HFFc6 (cell line): ENCODE data around the gene AHCYL1. TPM values are rescaled to one million over a fixed set of nuclear protein-coding genes. Genes with fewer than 3 reads are reported as not detected.

Experiments used
- DNase-seq: peaks from one replicate; pipeline ENCODE4 v3.0.0-alpha.2; 2018
- H3K27ac Mint-ChIP-seq: 2 replicates; pipeline ENCODE4 v1.8.0; 2020; ENCODE audit warnings: mild to moderate bottlenecking, mixed read lengths
- H3K27me3 Mint-ChIP-seq: 2 replicates; pipeline ENCODE4 v1.8.0; 2021; ENCODE audit warnings: mild to moderate bottlenecking, moderate library complexity, mixed read lengths; ENCODE audit not compliant: insufficient read depth
- H3K36me3 Mint-ChIP-seq: 2 replicates; pipeline ENCODE4 v1.8.0; 2021; ENCODE audit warnings: low read depth, mixed read lengths
- H3K4me1 Mint-ChIP-seq: 2 replicates; pipeline ENCODE4 v1.8.0; 2020; ENCODE audit warnings: low read depth, mixed read lengths
- H3K4me3 Mint-ChIP-seq: 2 replicates; pipeline ENCODE4 v1.8.0; 2020; ENCODE audit warnings: mild to moderate bottlenecking, moderate library complexity, mixed read lengths
- H3K9me3 Mint-ChIP-seq: 2 replicates; pipeline ENCODE4 v1.8.0; 2020; ENCODE audit warnings: mild to moderate bottlenecking, mixed read lengths
- total RNA-seq, 6 experiments: library from RNA; stranded (reverse); fragmentation: NEBNext Ultra II Directional; extraction: Animal tissue kit (Norgen Biotek cat#: 25700); gene quantifications; 2 replicates in 1 of 6; 3 replicates in 5 of 6; pipeline ENCODE4 v1.2.3, GENCODE V29; 2021
- TF ChIP-seq, protein P1 (sequence below): fragments of 200-600 bp; sonication (generic); IDR thresholded peaks from 2 replicates; pipeline ENCODE4 v1.5.0; 2021; ENCODE audit warnings: antibody characterized with exemption, mild to moderate bottlenecking

The AHCYL1 gene
- total RNA-seq, 6 experiments from 2014 or later = 73.4 to 87.1 (median 74.7) TPM

DNA sequence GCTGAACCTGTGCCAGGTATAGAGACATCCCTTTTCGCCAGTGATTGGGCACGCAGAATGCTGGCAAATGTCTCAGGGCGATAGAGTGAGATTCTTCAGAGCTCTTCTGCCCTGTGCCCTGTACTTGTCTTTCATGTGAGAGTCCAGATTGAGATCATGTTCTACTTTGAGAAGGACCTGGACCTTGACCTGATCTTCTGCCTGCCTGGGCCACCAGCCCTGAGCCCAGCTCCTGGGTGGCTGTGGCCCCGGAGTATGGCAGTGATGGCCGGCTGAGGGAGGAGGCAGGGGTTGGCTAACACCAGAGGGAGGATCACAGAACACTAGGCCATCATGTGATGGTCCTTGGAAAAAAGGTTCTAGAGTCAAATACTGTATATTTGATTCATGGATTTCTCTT lies 63.7 kb downstream of the AHCYL1 start:
- peaks cover 58% of the 10 kb centered on the region for H3K36me3 Mint-ChIP-seq

DNA sequence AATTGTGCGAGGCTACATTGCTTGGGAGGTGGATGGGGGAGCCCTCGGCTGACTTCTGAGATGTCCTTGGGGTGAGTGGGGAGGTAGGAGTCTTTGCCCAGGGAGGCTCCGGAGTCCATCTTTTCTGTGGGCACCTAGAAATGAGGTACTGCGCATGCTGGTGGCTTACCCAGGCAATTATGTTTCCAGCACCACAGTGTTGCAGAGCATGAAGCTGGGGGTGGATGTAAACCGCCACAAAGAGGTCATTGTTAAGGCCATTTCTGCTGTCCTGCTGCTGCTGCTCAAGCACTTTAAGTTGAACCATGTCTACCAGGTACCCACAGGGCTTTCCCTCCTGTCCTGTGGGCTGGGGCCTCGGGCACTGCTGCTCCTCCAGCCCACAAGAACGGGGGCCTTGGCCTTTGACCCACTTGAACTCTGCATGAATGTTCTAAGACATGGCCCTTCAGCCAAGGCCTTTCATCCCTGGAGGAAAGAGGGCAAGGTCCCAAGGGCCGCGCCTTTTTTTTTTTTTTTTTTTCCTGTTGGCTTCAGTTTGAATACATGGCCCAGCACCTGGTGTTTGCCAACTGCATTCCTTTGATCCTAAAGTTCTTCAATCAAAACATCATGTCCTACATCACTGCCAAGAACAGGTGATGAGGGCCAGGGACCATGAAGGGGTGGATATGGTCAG lies 64.5 kb downstream of the AHCYL1 start:
- Mint-ChIP-seq H3K4me3 (no peak overlapping the region), H3K9me3 (no peaks in the 10 kb centered on the region), H3K27ac (peak overlapping the region; percentile 90; the same call in 1 of the 2 replicates), H3K4me1 (peaks cover 60% of the 10 kb centered on the region), H3K36me3 (peaks cover 62% of the 10 kb centered on the region), H3K27me3 (peaks cover 4% of the 10 kb centered on the region)
- no peak for DNase-seq
- TF ChIP-seq, protein P1, sequence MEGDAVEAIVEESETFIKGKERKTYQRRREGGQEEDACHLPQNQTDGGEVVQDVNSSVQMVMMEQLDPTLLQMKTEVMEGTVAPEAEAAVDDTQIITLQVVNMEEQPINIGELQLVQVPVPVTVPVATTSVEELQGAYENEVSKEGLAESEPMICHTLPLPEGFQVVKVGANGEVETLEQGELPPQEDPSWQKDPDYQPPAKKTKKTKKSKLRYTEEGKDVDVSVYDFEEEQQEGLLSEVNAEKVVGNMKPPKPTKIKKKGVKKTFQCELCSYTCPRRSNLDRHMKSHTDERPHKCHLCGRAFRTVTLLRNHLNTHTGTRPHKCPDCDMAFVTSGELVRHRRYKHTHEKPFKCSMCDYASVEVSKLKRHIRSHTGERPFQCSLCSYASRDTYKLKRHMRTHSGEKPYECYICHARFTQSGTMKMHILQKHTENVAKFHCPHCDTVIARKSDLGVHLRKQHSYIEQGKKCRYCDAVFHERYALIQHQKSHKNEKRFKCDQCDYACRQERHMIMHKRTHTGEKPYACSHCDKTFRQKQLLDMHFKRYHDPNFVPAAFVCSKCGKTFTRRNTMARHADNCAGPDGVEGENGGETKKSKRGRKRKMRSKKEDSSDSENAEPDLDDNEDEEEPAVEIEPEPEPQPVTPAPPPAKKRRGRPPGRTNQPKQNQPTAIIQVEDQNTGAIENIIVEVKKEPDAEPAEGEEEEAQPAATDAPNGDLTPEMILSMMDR = no peak

More for the DNA sequence above, 63.7 kb downstream of the AHCYL1 start:
- H3K4me1 Mint-ChIP-seq = peaks cover 51% of the 10 kb centered on the region
- peak overlapping the region; percentile 32; the same call in 1 of the 2 replicates for H3K27ac Mint-ChIP-seq
- TF ChIP-seq, protein P1 = no peak
- H3K27me3 Mint-ChIP-seq = peaks cover 4% of the 10 kb centered on the region
- H3K4me3 Mint-ChIP-seq = no peak overlapping the region
- no peaks in the 10 kb centered on the region for H3K9me3 Mint-ChIP-seq
- no peak for DNase-seq

DNA sequence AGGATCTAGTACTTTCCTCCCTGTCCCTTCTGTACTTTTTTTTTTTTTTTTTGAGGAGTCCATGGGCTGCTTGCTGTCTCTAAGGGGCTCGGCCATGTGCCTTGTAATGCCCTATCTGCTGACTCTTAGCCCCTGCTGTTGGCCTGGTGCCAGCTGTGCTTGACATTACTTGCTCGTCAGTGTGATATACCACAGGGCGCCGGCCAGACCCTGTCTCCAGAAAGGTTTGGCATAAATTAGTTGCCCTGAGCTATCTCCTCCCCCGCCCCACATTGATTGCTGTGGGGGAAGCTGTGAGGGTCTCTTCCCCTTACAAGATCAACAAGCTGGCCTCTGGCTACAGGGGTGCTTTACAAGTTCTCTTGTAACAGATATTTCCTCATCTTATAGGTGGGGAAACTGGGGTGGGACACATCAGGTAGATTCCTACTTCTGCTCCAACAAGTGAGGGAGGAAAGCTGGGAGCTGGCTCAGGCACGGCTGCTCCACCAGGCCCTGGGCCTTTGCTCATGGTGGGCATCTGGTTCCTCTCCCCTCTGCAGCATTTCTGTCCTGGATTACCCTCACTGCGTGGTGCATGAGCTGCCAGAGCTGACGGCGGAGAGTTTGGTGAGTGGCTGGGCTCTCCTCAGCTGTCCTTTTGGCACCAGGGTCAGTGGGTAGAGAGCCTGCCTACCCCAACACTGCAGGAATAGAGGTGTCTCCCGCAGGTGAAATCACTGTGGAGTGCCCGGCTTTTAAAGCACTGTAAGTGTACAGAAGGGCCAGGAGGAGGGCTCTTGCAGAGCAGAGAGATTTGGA lies 65.4 kb downstream of the AHCYL1 start:
- Mint-ChIP-seq H3K4me1 (peaks cover 69% of the 10 kb centered on the region), H3K27ac (peak overlapping the region; percentile 90), H3K4me3 (no peak overlapping the region), H3K36me3 (peaks cover 58% of the 10 kb centered on the region), H3K9me3 (no peaks in the 10 kb centered on the region), H3K27me3 (peaks cover 4% of the 10 kb centered on the region)
- DNase-seq = no peak
- TF ChIP-seq, protein P1 = no peak

DNA sequence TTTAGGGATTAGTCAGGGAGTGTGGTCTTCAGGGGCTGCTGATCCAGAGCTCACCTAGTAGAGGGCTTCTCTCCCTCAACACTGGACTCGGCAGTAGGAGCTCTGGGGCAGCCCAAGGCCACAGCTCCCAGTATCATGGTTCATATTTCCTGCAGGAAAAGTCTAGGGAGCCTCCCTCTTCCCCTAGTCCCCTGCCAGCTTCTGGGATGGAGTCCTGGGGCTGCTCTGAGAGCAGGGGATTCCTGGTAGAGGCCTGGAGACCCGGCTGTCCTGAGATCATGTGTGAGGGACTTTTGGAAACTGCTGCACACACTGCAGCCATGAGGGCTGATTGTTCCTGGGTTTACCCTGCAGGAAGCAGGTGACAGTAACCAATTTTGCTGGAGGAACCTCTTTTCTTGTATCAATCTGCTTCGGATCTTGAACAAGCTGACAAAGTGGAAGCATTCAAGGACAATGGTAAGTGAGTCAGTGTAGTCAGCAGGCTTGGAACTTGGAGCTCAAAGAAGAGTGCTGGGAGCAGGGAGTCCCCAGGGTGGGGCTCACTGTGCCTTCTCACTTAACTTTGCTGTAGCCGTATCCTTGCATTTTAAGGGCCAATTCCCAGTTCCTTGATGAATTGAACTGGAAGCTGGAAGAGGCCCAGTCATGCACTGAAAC lies 66.2 kb downstream of the AHCYL1 start:
- H3K4me1 Mint-ChIP-seq = peaks cover 76% of the 10 kb centered on the region
- TF ChIP-seq, protein P1 = no peak
- H3K27ac Mint-ChIP-seq = peak overlapping the region; percentile 90
- no peaks in the 10 kb centered on the region for H3K9me3 Mint-ChIP-seq
- peak; percentile 60 for DNase-seq
- H3K4me3 Mint-ChIP-seq = peak overlapping the region; percentile 9; the same call in 1 of the 2 replicates
- H3K36me3 Mint-ChIP-seq = peaks cover 60% of the 10 kb centered on the region
- peaks cover 4% of the 10 kb centered on the region for H3K27me3 Mint-ChIP-seq

DNA sequence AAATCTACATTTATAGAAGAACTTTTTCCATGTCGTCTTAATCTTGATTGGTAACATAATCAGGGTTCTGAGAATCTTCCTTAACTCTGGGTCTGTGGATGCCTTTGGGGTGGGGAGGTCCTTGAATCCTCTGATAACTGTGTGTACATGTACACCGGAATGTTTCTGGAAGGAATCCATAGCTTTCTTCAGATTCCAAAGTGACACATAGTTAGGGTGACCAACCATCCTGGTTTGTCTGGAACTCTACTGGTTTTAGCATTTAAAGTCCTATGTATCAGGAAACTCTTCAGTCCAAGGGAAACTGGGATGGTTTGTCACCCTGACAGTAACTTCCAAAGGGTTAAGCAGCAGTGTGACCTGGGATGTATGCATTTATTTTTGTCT lies 66.7 kb downstream of the AHCYL1 start:
- Mint-ChIP-seq H3K27ac (peak overlapping the region; percentile 90), H3K27me3 (peaks cover 4% of the 10 kb centered on the region), H3K36me3 (peaks cover 63% of the 10 kb centered on the region), H3K4me1 (peaks cover 82% of the 10 kb centered on the region), H3K9me3 (no peaks in the 10 kb centered on the region), H3K4me3 (peak overlapping the region; percentile 9)
- peak; percentile 75 for DNase-seq
- TF ChIP-seq, protein P1 = no peak
